H9 (cell line): ENCODE results near the gene DOCK11. TPM values are rescaled to one million over a fixed set of nuclear protein-coding genes. Genes with fewer than 3 reads are reported as not detected.

Experiments used
- DNase-seq: peaks from one replicate; pipeline ENCODE4 v3.0.0-alpha.2; 2017
- H2AFZ ChIP-seq: one replicate; pipeline ENCODE4 v1.6.1; 2013; ENCODE audit warnings: mild to moderate bottlenecking, low read length, control low read depth, moderate library complexity
- H2AK5ac ChIP-seq: 2 replicates; pipeline ENCODE4 v1.6.1; 2013; ENCODE audit warnings: low read length, control low read depth, mixed read lengths; ENCODE audit not compliant: insufficient read length
- H2BK120ac ChIP-seq: one replicate; pipeline ENCODE4 v1.6.1; 2013; ENCODE audit warnings: low read depth, mild to moderate bottlenecking, low read length, control low read depth, inconsistent platforms; ENCODE audit not compliant: poor library complexity, severe bottlenecking
- H2BK12ac ChIP-seq: 2 replicates; pipeline ENCODE4 v1.6.1; 2013; ENCODE audit warnings: low read length, control low read depth, mixed read lengths, low read depth; ENCODE audit not compliant: insufficient read length
- H2BK15ac ChIP-seq: 2 replicates; pipeline ENCODE4 v1.6.1; 2013; ENCODE audit warnings: low read depth, low read length, control low read depth
- H2BK20ac ChIP-seq: one replicate; pipeline ENCODE4 v1.6.1; 2013; ENCODE audit warnings: low read depth, mild to moderate bottlenecking, low read length, control low read depth, inconsistent platforms; ENCODE audit not compliant: poor library complexity, severe bottlenecking
- H2BK5ac ChIP-seq: 2 replicates; pipeline ENCODE4 v1.6.1; 2013; ENCODE audit warnings: low read length, control low read depth, mixed read lengths; ENCODE audit not compliant: insufficient read length
- H3K14ac ChIP-seq: 2 replicates; pipeline ENCODE4 v1.6.1; 2013; ENCODE audit warnings: low read length, control low read depth; ENCODE audit not compliant: insufficient read depth
- H3K18ac ChIP-seq: 2 replicates; pipeline ENCODE4 v1.6.1; 2013; ENCODE audit warnings: low read depth, mild to moderate bottlenecking, mixed read lengths, low read length, control low read depth; ENCODE audit not compliant: insufficient read length
- H3K23ac ChIP-seq: 2 replicates; pipeline ENCODE4 v1.6.1; 2013; ENCODE audit warnings: low read length, control low read depth, mixed read lengths, low read depth; ENCODE audit not compliant: insufficient read length
- H3K23me2 ChIP-seq: 2 replicates; pipeline ENCODE4 v1.6.1; 2013; ENCODE audit warnings: low read depth, mild to moderate bottlenecking, mixed read lengths, low read length, control low read depth; ENCODE audit not compliant: insufficient read length, poor library complexity, severe bottlenecking
- H3K27ac ChIP-seq: 2 replicates; pipeline ENCODE4 v1.5.1; 2013; ENCODE audit warnings: low read length, control low read depth, mixed read lengths, low read depth; ENCODE audit not compliant: insufficient read length
- H3K27me3 ChIP-seq: 2 replicates; pipeline ENCODE4 v1.6.1; 2013; ENCODE audit warnings: low read length, control low read depth, inconsistent platforms; ENCODE audit not compliant: insufficient read depth
- H3K4ac ChIP-seq: 2 replicates; pipeline ENCODE4 v1.6.1; 2013; ENCODE audit warnings: low read depth, mild to moderate bottlenecking, control low read depth, inconsistent platforms, low read length, moderate library complexity
- H3K4me1 ChIP-seq: 2 replicates; pipeline ENCODE4 v1.6.1; 2013; ENCODE audit warnings: low read length, control low read depth, inconsistent platforms; ENCODE audit not compliant: insufficient read depth
- H3K4me2 ChIP-seq: 2 replicates; pipeline ENCODE4 v1.6.1; 2013; ENCODE audit warnings: low read length, control low read depth, mixed read lengths; ENCODE audit not compliant: insufficient read length, insufficient read depth
- H3K56ac ChIP-seq: 2 replicates; pipeline ENCODE4 v1.6.1; 2013; ENCODE audit warnings: low read depth, mild to moderate bottlenecking, mixed read lengths, low read length, control low read depth; ENCODE audit not compliant: insufficient read length
- H3K79me1 ChIP-seq: 2 replicates; pipeline ENCODE4 v1.6.1; 2013; ENCODE audit warnings: low read depth, mild to moderate bottlenecking, moderate library complexity, low read length, control low read depth, inconsistent platforms; ENCODE audit not compliant: insufficient read depth, poor library complexity, severe bottlenecking
- H3K79me2 ChIP-seq: 2 replicates; pipeline ENCODE4 v1.6.1; 2013; ENCODE audit warnings: low read length, control low read depth, inconsistent platforms; ENCODE audit not compliant: insufficient read depth
- H3K9ac ChIP-seq: 2 replicates; pipeline ENCODE4 v1.6.1; 2013; ENCODE audit warnings: low read length, control low read depth, mixed read lengths; ENCODE audit not compliant: insufficient read length; ENCODE audit errors: extremely low read depth
- H3K9me3 ChIP-seq: one replicate; pipeline ENCODE4 v1.6.1; 2013; ENCODE audit warnings: low read depth, low read length, inconsistent platforms; ENCODE audit not compliant: control insufficient read depth
- H3T11ph ChIP-seq: one replicate; pipeline ENCODE4 v1.6.1; 2013; ENCODE audit warnings: mild to moderate bottlenecking, low read length, control low read depth, inconsistent platforms
- H4K20me1 ChIP-seq: one replicate; pipeline ENCODE4 v1.6.1; 2013; ENCODE audit not compliant: control insufficient read depth, insufficient read length, insufficient read depth
- H4K5ac ChIP-seq: 2 replicates; pipeline ENCODE4 v1.6.1; 2013; ENCODE audit warnings: low read depth, mild to moderate bottlenecking, mixed read lengths, low read length, control low read depth; ENCODE audit not compliant: insufficient read length
- H4K8ac ChIP-seq: replicated peaks from 2 replicates; pipeline ENCODE4 v1.6.1; 2013; ENCODE audit warnings: low read length, control low read depth, mixed read lengths, low read depth; ENCODE audit not compliant: insufficient read length
- H4K91ac ChIP-seq: 2 replicates; pipeline ENCODE4 v1.6.1; 2013; ENCODE audit warnings: low read depth, mild to moderate bottlenecking, moderate library complexity, mixed read lengths, low read length, control low read depth; ENCODE audit not compliant: insufficient read length
- H3K27ac Mint-ChIP-seq, 3 experiments: 2 replicates in 2 of 3; 3 replicates in 1 of 3; pipeline ENCODE4 v1.8.0; 2020 to 2021; ENCODE audit warnings: mixed read lengths in 3 of 3, mild to moderate bottlenecking in 1 of 3, moderate library complexity in 1 of 3
- H3K27me3 Mint-ChIP-seq: 2 replicates; pipeline ENCODE4 v1.8.0; 2021; ENCODE audit warnings: low read depth, mild to moderate bottlenecking, moderate library complexity, mixed read lengths
- H3K36me3 Mint-ChIP-seq, 3 experiments: 2 replicates in 2 of 3; 3 replicates in 1 of 3; pipeline ENCODE4 v1.8.0; 2020 to 2021; ENCODE audit warnings: low read depth in 3 of 3, mixed read lengths in 3 of 3; ENCODE audit not compliant: insufficient read depth in 1 of 3
- H3K4me1 Mint-ChIP-seq, 2 experiments: 2 replicates each; pipeline ENCODE4 v1.8.0; 2020; ENCODE audit warnings: mixed read lengths in 2 of 2
- H3K4me3 Mint-ChIP-seq, 2 experiments: 2 replicates in 1 of 2; 3 replicates in 1 of 2; pipeline ENCODE4 v1.8.0; 2020 to 2021; ENCODE audit warnings: mild to moderate bottlenecking in 2 of 2, mixed read lengths in 2 of 2, moderate library complexity in 1 of 2
- H3K9me3 Mint-ChIP-seq, 2 experiments: 2 replicates in 1 of 2; 3 replicates in 1 of 2; pipeline ENCODE4 v1.8.0; 2020; ENCODE audit warnings: mild to moderate bottlenecking in 2 of 2, mixed read lengths in 2 of 2, moderate library complexity in 1 of 2
- total RNA-seq: library from RNA; stranded (reverse); gene quantifications from 2 replicates; pipeline ENCODE4 v1.2.1, GENCODE V29; 2021
- TF ChIP-seq, protein P1 (sequence below): fragments of 200-600 bp; sonication (generic); conservative IDR thresholded peaks from 3 replicates; pipeline ENCODE4 v1.8.0; 2021; ENCODE audit warnings: antibody characterized with exemption, mild to moderate bottlenecking

DOCK11 gene
- total RNA-seq, 1 experiment from 2014 or later, result 6.2 TPM

GRCh38 chrX:118665204-118665603 is 169.6 kb downstream of the DOCK11 start:
- no peak overlapping the region for H3K23ac ChIP-seq
- peaks cover 0 to 6% (median 2%) of the 10 kb centered on the region in 3 experiments; a peak in 3 of 7 replicates for H3K36me3 Mint-ChIP-seq
- no peak overlapping the region for H2BK120ac ChIP-seq
- H3K27me3 Mint-ChIP-seq, result no peaks in the 10 kb centered on the region; the same call in 1 of the 2 replicates
- no peak overlapping the region for H2BK15ac ChIP-seq
- H3K27me3 ChIP-seq, result no peaks in the 10 kb centered on the region
- no peak overlapping the region for H4K91ac ChIP-seq
- H3K14ac ChIP-seq, result no peak overlapping the region
- no peak overlapping the region for H2BK5ac ChIP-seq
- DNase-seq, result no peak
- no peaks in the 10 kb centered on the region for H3K79me1 ChIP-seq
- no peak overlapping the region for H2BK12ac ChIP-seq
- H3K4me1 Mint-ChIP-seq, result peaks cover 7 to 8% of the 10 kb centered on the region in 2 experiments
- H3K18ac ChIP-seq, result no peak overlapping the region
- no peaks in the 10 kb centered on the region for H3K23me2 ChIP-seq
- H3K27ac ChIP-seq, result no peak overlapping the region
- H3K27ac Mint-ChIP-seq, result no peak overlapping the region
- no peak overlapping the region for H3K4ac ChIP-seq
- no peak overlapping the region for H3K9ac ChIP-seq
- H3K79me2 ChIP-seq, result no peaks in the 10 kb centered on the region
- H4K8ac ChIP-seq, result no peak overlapping the region
- H3T11ph ChIP-seq, result no peak overlapping the region
- H3K9me3 ChIP-seq, result peaks cover 41% of the 10 kb centered on the region
- no peak overlapping the region for H2AK5ac ChIP-seq
- no peak overlapping the region for H3K4me3 Mint-ChIP-seq
- H4K5ac ChIP-seq, result no peak overlapping the region
- TF ChIP-seq, protein P1, sequence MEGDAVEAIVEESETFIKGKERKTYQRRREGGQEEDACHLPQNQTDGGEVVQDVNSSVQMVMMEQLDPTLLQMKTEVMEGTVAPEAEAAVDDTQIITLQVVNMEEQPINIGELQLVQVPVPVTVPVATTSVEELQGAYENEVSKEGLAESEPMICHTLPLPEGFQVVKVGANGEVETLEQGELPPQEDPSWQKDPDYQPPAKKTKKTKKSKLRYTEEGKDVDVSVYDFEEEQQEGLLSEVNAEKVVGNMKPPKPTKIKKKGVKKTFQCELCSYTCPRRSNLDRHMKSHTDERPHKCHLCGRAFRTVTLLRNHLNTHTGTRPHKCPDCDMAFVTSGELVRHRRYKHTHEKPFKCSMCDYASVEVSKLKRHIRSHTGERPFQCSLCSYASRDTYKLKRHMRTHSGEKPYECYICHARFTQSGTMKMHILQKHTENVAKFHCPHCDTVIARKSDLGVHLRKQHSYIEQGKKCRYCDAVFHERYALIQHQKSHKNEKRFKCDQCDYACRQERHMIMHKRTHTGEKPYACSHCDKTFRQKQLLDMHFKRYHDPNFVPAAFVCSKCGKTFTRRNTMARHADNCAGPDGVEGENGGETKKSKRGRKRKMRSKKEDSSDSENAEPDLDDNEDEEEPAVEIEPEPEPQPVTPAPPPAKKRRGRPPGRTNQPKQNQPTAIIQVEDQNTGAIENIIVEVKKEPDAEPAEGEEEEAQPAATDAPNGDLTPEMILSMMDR, result no peak
- H3K9me3 Mint-ChIP-seq, result peaks cover 0 to 54% of the 10 kb centered on the region in 2 experiments; a peak in 3 of 5 replicates
- H3K4me1 ChIP-seq, result no peaks in the 10 kb centered on the region
- H2BK20ac ChIP-seq, result no peak overlapping the region
- H4K20me1 ChIP-seq, result no peaks in the 10 kb centered on the region
- no peak overlapping the region for H3K4me2 ChIP-seq
- H3K56ac ChIP-seq, result no peak overlapping the region
- H2AFZ ChIP-seq, result no peak overlapping the region
